Activated naive CD4-positive, alpha-beta T cell treated with anti-CD3 and anti-CD28 coated beads for 36 hours (primary cell): ENCODE data around the gene CST11. TPM values are rescaled to one million over a fixed set of nuclear protein-coding genes. Genes with fewer than 3 reads are reported as not detected.

Experiments used
- CTCF ChIA-PET: fragments of 350-600 bp; sonication (Branson Sonifier 250); formaldehyde crosslinking; loops from one replicate; lab custom pipeline; 2021; ENCODE audit warnings: antibody characterized with exemption; lab: Charles Lee
- DNase-seq: peaks from one replicate; pipeline ENCODE4 v3.0.0-alpha.2; 2020
- H3K27ac Mint-ChIP-seq: one replicate; pipeline ENCODE4 v1.8.0; 2021; ENCODE audit warnings: mild to moderate bottlenecking, mixed read lengths
- H3K27me3 Mint-ChIP-seq: one replicate; pipeline ENCODE4 v1.8.0; 2021; ENCODE audit warnings: low read depth, mixed read lengths
- H3K36me3 Mint-ChIP-seq: one replicate; pipeline ENCODE4 v1.8.0; 2021; ENCODE audit warnings: low read depth, mixed read lengths
- H3K4me1 Mint-ChIP-seq: one replicate; pipeline ENCODE4 v1.8.0; 2021; ENCODE audit warnings: low read depth, mixed read lengths
- H3K4me3 Mint-ChIP-seq: one replicate; pipeline ENCODE4 v1.8.0; 2021; ENCODE audit warnings: mild to moderate bottlenecking, moderate library complexity, mixed read lengths
- H3K9me3 Mint-ChIP-seq: one replicate; pipeline ENCODE4 v1.8.0; 2021; ENCODE audit warnings: mixed read lengths
- intact Hi-C: fragments of 100-400 bp; cut with micrococcal nuclease; formaldehyde crosslinking; loops from one replicate; pipeline ENCODE4 v1.15.1; 2023
- total RNA-seq, 2 experiments: library from RNA; stranded (reverse); gene quantifications; one replicate each; pipeline ENCODE4 v1.2.3, GENCODE V29; 2021

The CST11 gene
- total RNA-seq, 2 experiments from 2014 or later: not detected

- no peaks in the 10 kb centered on the region for H3K27me3 Mint-ChIP-seq
- no peak overlapping the region for H3K27ac Mint-ChIP-seq
- no peak overlapping the region for H3K4me3 Mint-ChIP-seq
- intact Hi-C loops: no loop called here
- DNase-seq: no peak
- H3K36me3 Mint-ChIP-seq: no peaks in the 10 kb centered on the region
- H3K9me3 Mint-ChIP-seq: no peaks in the 10 kb centered on the region
- CTCF ChIA-PET: no interaction called here
- no peaks in the 10 kb centered on the region for H3K4me1 Mint-ChIP-seq
Measured at GRCh38 chr20:23437126-23437899, 15.4 kb downstream of the CST11 start.

GRCh38 chr20:23436681-23437080, 16.0 kb downstream of the CST11 start:
- Mint-ChIP-seq H3K4me3 (no peak overlapping the region), H3K4me1 (no peaks in the 10 kb centered on the region), H3K9me3 (no peaks in the 10 kb centered on the region), H3K27me3 (no peaks in the 10 kb centered on the region), H3K36me3 (no peaks in the 10 kb centered on the region), H3K27ac (no peak overlapping the region)
- CTCF ChIA-PET: interaction anchor here (0.7 kb wide), 1 partner anchor 170 kb away, joined by 3 read pairs; no protein-coding TSS in a partner anchor
- no peak for DNase-seq
- intact Hi-C loops: no loop called here

GRCh38 chr20:23435626-23436539, 16.8 kb downstream of the CST11 start:
- Mint-ChIP-seq H3K36me3 (no peaks in the 10 kb centered on the region), H3K4me3 (no peak overlapping the region), H3K27ac (no peak overlapping the region), H3K9me3 (no peaks in the 10 kb centered on the region), H3K27me3 (no peaks in the 10 kb centered on the region), H3K4me1 (no peaks in the 10 kb centered on the region)
- CTCF ChIA-PET: interaction anchor here (0.7 kb wide), 1 partner anchor 171 kb away, joined by 3 read pairs; no protein-coding TSS in a partner anchor
- DNase-seq: no peak
- intact Hi-C loops: no loop called here

GRCh38 chr20:23434521-23435313, 18.0 kb downstream of the CST11 start:
- Mint-ChIP-seq H3K4me1 (no peaks in the 10 kb centered on the region), H3K4me3 (no peak overlapping the region), H3K27ac (no peak overlapping the region), H3K9me3 (no peaks in the 10 kb centered on the region), H3K36me3 (no peaks in the 10 kb centered on the region), H3K27me3 (no peaks in the 10 kb centered on the region)
- intact Hi-C loops: no loop called here
- no peak for DNase-seq
- CTCF ChIA-PET: no interaction called here

- Mint-ChIP-seq H3K9me3 (no peaks in the 10 kb centered on the region), H3K27ac (no peak overlapping the region), H3K27me3 (no peaks in the 10 kb centered on the region), H3K4me1 (no peaks in the 10 kb centered on the region), H3K4me3 (no peak overlapping the region), H3K36me3 (no peaks in the 10 kb centered on the region)
- CTCF ChIA-PET: interaction anchor here (0.7 kb wide), 1 partner anchor 13 kb away, joined by 3 read pairs; no protein-coding TSS in a partner anchor
- intact Hi-C loops: no loop called here
- DNase-seq: no peak
Measured at GRCh38 chr20:23433628-23434027, 19.0 kb downstream of the CST11 start.

- Mint-ChIP-seq H3K4me1 (peaks cover 7% of the 10 kb centered on the region), H3K36me3 (no peaks in the 10 kb centered on the region), H3K27me3 (peaks cover 5% of the 10 kb centered on the region), H3K9me3 (no peaks in the 10 kb centered on the region), H3K4me3 (no peak overlapping the region), H3K27ac (no peak overlapping the region)
- intact Hi-C loops: no loop called here
- no peak for DNase-seq
- CTCF ChIA-PET: no interaction called here
Measured at GRCh38 chr20:23425129-23425528, 27.5 kb downstream of the CST11 start.

GRCh38 chr20:23420943-23421931, 31.4 kb downstream of the CST11 start, which contains the start of gene NAPB:
NAPB (minus strand) TSS chr20:23421488; CDS start chr20:23421402, 86 bp downstream.
- Mint-ChIP-seq H3K9me3 (no peaks in the 10 kb centered on the region), H3K4me3 (peak within 1 kb of the TSS; percentile 81), H3K36me3 (no peaks in the 10 kb centered on the region), H3K27me3 (peaks cover 5% of the 10 kb centered on the region), H3K27ac (no peak within 1 kb of the TSS), H3K4me1 (peaks cover 24% of the 10 kb centered on the region)
- intact Hi-C loops: loop anchor here (1.0 kb wide), 5 partner anchors 22 to 71 kb away; partner anchors contain the start of genes GZF1 and NXT1
- peak; percentile 94 for DNase-seq
- CTCF ChIA-PET: interaction anchor here (0.7 to 3.1 kb wide), 6 partner anchors 15 to 71 kb away, joined by 3 to 17 read pairs (median 3); partner anchors contain the start of gene NXT1

GRCh38 chr20:23419995-23420901, 32.4 kb downstream of the CST11 start:
- peak overlapping the region; percentile 81 for H3K4me3 Mint-ChIP-seq
- CTCF ChIA-PET: interaction anchor here (0.8 to 3.1 kb wide), 3 partner anchors 17 to 70 kb away, joined by 3 to 17 read pairs (median 3); partner anchors contain the start of gene NXT1
- H3K4me1 Mint-ChIP-seq: peaks cover 30% of the 10 kb centered on the region
- intact Hi-C loops: no loop called here
- H3K27ac Mint-ChIP-seq: peak overlapping the region; percentile 75
- peak; percentile 61 for DNase-seq
- peaks cover 2% of the 10 kb centered on the region for H3K27me3 Mint-ChIP-seq
- H3K36me3 Mint-ChIP-seq: peaks cover 3% of the 10 kb centered on the region
- H3K9me3 Mint-ChIP-seq: no peaks in the 10 kb centered on the region

- CTCF ChIA-PET: interaction anchor here (1.0 to 3.1 kb wide), 3 partner anchors 17 to 70 kb away, joined by 3 to 17 read pairs (median 3); partner anchors contain the start of gene NXT1
- intact Hi-C loops: no loop called here
- peaks cover 2% of the 10 kb centered on the region for H3K27me3 Mint-ChIP-seq
- no peak for DNase-seq
- peak overlapping the region; percentile 81 for H3K4me3 Mint-ChIP-seq
- H3K4me1 Mint-ChIP-seq: peaks cover 33% of the 10 kb centered on the region
- H3K36me3 Mint-ChIP-seq: peaks cover 3% of the 10 kb centered on the region
- H3K9me3 Mint-ChIP-seq: no peaks in the 10 kb centered on the region
- no peak overlapping the region for H3K27ac Mint-ChIP-seq
Measured at GRCh38 chr20:23419657-23419994, 33.0 kb downstream of the CST11 start.

- Mint-ChIP-seq H3K27ac (no peak overlapping the region), H3K4me1 (peaks cover 40% of the 10 kb centered on the region)
Measured at GRCh38 chr20:23417861-23418260, 34.8 kb downstream of the CST11 start.

More at GRCh38 chr20:23417861-23418260, 34.8 kb downstream of the CST11 start:
- no peak for DNase-seq
- H3K27me3 Mint-ChIP-seq: no peaks in the 10 kb centered on the region
- intact Hi-C loops: loop anchor here (2.0 kb wide), 1 partner anchor 49 kb away; no protein-coding TSS in a partner anchor
- peaks cover 3% of the 10 kb centered on the region for H3K36me3 Mint-ChIP-seq
- CTCF ChIA-PET: interaction anchor here (1.4 kb wide), 1 partner anchor 9 kb away, joined by 4 read pairs; no protein-coding TSS in a partner anchor
- H3K9me3 Mint-ChIP-seq: no peaks in the 10 kb centered on the region
- H3K4me3 Mint-ChIP-seq: no peak overlapping the region
